ENCODE measurements around the gene TAF5L.

Gene TAF5L

GRCh38 chr1:229593800-229594199 lies 32.1 kb downstream of the TAF5L start:
- H3F3A ChIP-seq (ENCODE audit: insufficient read depth, low read length), result no peaks in the 10 kb centered on the region
- no peak overlapping the region for H3K9ac ChIP-seq (ENCODE audit: low read length)
- no peaks in the 10 kb centered on the region for H3K79me2 ChIP-seq (ENCODE audit: insufficient read depth, low read length)
- no peak overlapping the region for H3K4me2 ChIP-seq (ENCODE audit: low read length)
- H3K9me3 ChIP-seq (ENCODE audit: low read length), result no peaks in the 10 kb centered on the region
- TF ChIP-seq CTCF (IDR thresholded peaks at IDR 0.05; ENCODE audit: low read length), result no peak
- TF ChIP-seq EZH2 (IDR thresholded peaks at IDR 0.05; ENCODE audit: borderline replicate concordance, low read length), result no peak
- H3K36me3 ChIP-seq (ENCODE audit: insufficient read depth, low read length), result peaks cover 39% of the 10 kb centered on the region; the same call in 1 of the 2 replicates
- H3K27me3 ChIP-seq (ENCODE audit: insufficient read depth, low read length), result no peaks in the 10 kb centered on the region
- no peak overlapping the region for H3K4me3 ChIP-seq (ENCODE audit: low read depth, low read length, poor library complexity, severe bottlenecking)
- no peak overlapping the region for H3K27ac ChIP-seq (ENCODE audit: low read depth, low read length, poor library complexity, severe bottlenecking)
- H4K20me1 ChIP-seq (ENCODE audit: insufficient read depth, low read length), result no peaks in the 10 kb centered on the region
- H3K9me2 ChIP-seq (ENCODE audit: low read depth, low read length), result no peaks in the 10 kb centered on the region
- no peak overlapping the region for H2AFZ ChIP-seq (ENCODE audit: low read length)
- no peaks in the 10 kb centered on the region for H3K4me1 ChIP-seq (ENCODE audit: insufficient read depth, low read length, severe bottlenecking)

- no peak overlapping the region for H3K9ac ChIP-seq (ENCODE audit: low read length)
- H3K79me2 ChIP-seq (ENCODE audit: insufficient read depth, low read length), result no peaks in the 10 kb centered on the region
- no peak overlapping the region for H3K27ac ChIP-seq (ENCODE audit: low read depth, low read length, poor library complexity, severe bottlenecking)
- H4K20me1 ChIP-seq (ENCODE audit: insufficient read depth, low read length), result no peaks in the 10 kb centered on the region
- H3K9me3 ChIP-seq (ENCODE audit: low read length), result no peaks in the 10 kb centered on the region
- no peaks in the 10 kb centered on the region for H3F3A ChIP-seq (ENCODE audit: insufficient read depth, low read length)
- H3K27me3 ChIP-seq (ENCODE audit: insufficient read depth, low read length), result no peaks in the 10 kb centered on the region
- H3K4me2 ChIP-seq (ENCODE audit: low read length), result no peak overlapping the region
- H3K4me1 ChIP-seq (ENCODE audit: insufficient read depth, low read length, severe bottlenecking), result no peaks in the 10 kb centered on the region
- TF ChIP-seq CTCF (IDR thresholded peaks at IDR 0.05; ENCODE audit: low read length) (no peak), EZH2 (IDR thresholded peaks at IDR 0.05; ENCODE audit: borderline replicate concordance, low read length) (no peak)
- peaks cover 23% of the 10 kb centered on the region; the same call in 1 of the 2 replicates for H3K36me3 ChIP-seq (ENCODE audit: insufficient read depth, low read length)
- H2AFZ ChIP-seq (ENCODE audit: low read length), result no peak overlapping the region
- no peak overlapping the region for H3K4me3 ChIP-seq (ENCODE audit: low read depth, low read length, poor library complexity, severe bottlenecking)
- H3K9me2 ChIP-seq (ENCODE audit: low read depth, low read length), result no peaks in the 10 kb centered on the region
Measured at GRCh38 chr1:229590119-229590518, 35.8 kb downstream of the TAF5L start.

- no peaks in the 10 kb centered on the region for H3K4me1 ChIP-seq (ENCODE audit: insufficient read depth, low read length, severe bottlenecking)
- no peak overlapping the region for H2AFZ ChIP-seq (ENCODE audit: low read length)
- H3K79me2 ChIP-seq (ENCODE audit: insufficient read depth, low read length), result no peaks in the 10 kb centered on the region
- no peak for TF ChIP-seq EZH2 (IDR thresholded peaks at IDR 0.05; ENCODE audit: borderline replicate concordance, low read length)
- TF ChIP-seq CTCF (IDR thresholded peaks at IDR 0.05; ENCODE audit: low read length), result no peak
- H3F3A ChIP-seq (ENCODE audit: insufficient read depth, low read length), result no peaks in the 10 kb centered on the region
- no peak overlapping the region for H3K4me2 ChIP-seq (ENCODE audit: low read length)
- no peaks in the 10 kb centered on the region for H3K9me2 ChIP-seq (ENCODE audit: low read depth, low read length)
- H3K27me3 ChIP-seq (ENCODE audit: insufficient read depth, low read length), result no peaks in the 10 kb centered on the region
- H3K4me3 ChIP-seq (ENCODE audit: low read depth, low read length, poor library complexity, severe bottlenecking), result no peak overlapping the region
- no peaks in the 10 kb centered on the region for H3K9me3 ChIP-seq (ENCODE audit: low read length)
- no peaks in the 10 kb centered on the region for H3K36me3 ChIP-seq (ENCODE audit: insufficient read depth, low read length)
- no peaks in the 10 kb centered on the region for H4K20me1 ChIP-seq (ENCODE audit: insufficient read depth, low read length)
- no peak overlapping the region for H3K27ac ChIP-seq (ENCODE audit: low read depth, low read length, poor library complexity, severe bottlenecking)
- no peak overlapping the region for H3K9ac ChIP-seq (ENCODE audit: low read length)
Measured at GRCh38 chr1:229585338-229585737, 40.6 kb downstream of the TAF5L start.
